GM18951 (cell line): ENCODE results near the gene IL17RA.

Experiments
- POLR2A ChIP-seq: IDR thresholded peaks from 4 replicates; pipeline ENCODE4 v1.6.1; 2011; ENCODE audit warnings: mild to moderate bottlenecking; ENCODE audit not compliant: insufficient read length, insufficient read depth; ENCODE audit errors: extremely low read depth
- in situ Hi-C: fragments of 300-500 bp; cut with MboI; formaldehyde crosslinking; loops from one replicate; pipeline ENCODE4 v1.12.0; 2022; ENCODE audit warnings: low sequenced_read_pairs, mixed read lengths, inconsistent platforms; ENCODE audit not compliant: unreplicated experiment

IL17RA gene

GRCh38 chr22:17090550-17090949, 5.8 kb downstream of the IL17RA start:
- in situ Hi-C loops = no loop called here
- no peak for TF ChIP-seq POLR2A

- in situ Hi-C loops = no loop called here
- no peak for TF ChIP-seq POLR2A
Observed at GRCh38 chr22:17091851-17092250, 7.1 kb downstream of the IL17RA start.

- in situ Hi-C loops = no loop called here
- no peak for TF ChIP-seq POLR2A
Observed at GRCh38 chr22:17093081-17093480, 8.3 kb downstream of the IL17RA start.

- no peak for TF ChIP-seq POLR2A
- in situ Hi-C loops = no loop called here
Observed at GRCh38 chr22:17095538-17095937, 10.7 kb downstream of the IL17RA start.

- in situ Hi-C loops = no loop called here
- no peak for TF ChIP-seq POLR2A
Observed at GRCh38 chr22:17096071-17096470, 11.3 kb downstream of the IL17RA start.

GRCh38 chr22:17097062-17097461, 12.3 kb downstream of the IL17RA start:
- in situ Hi-C loops = no loop called here
- no peak for TF ChIP-seq POLR2A

GRCh38 chr22:17097701-17098100, 12.9 kb downstream of the IL17RA start:
- TF ChIP-seq POLR2A = no peak
- in situ Hi-C loops = no loop called here

- in situ Hi-C loops = no loop called here
- TF ChIP-seq POLR2A = no peak
Observed at GRCh38 chr22:17098379-17098819, 13.6 kb downstream of the IL17RA start.

GRCh38 chr22:17100621-17101020, 15.8 kb downstream of the IL17RA start:
- no peak for TF ChIP-seq POLR2A
- in situ Hi-C loops = no loop called here

- in situ Hi-C loops = no loop called here
- TF ChIP-seq POLR2A = no peak
Observed at GRCh38 chr22:17101475-17102296, 16.9 kb downstream of the IL17RA start.

GRCh38 chr22:17102297-17102667, 17.5 kb downstream of the IL17RA start:
- no peak for TF ChIP-seq POLR2A

GRCh38 chr22:17103351-17103750, 18.6 kb downstream of the IL17RA start:
- in situ Hi-C loops = no loop called here
- TF ChIP-seq POLR2A = no peak

More at GRCh38 chr22:17102297-17102667, 17.5 kb downstream of the IL17RA start:
- in situ Hi-C loops = no loop called here

GRCh38 chr22:17104336-17104935, 19.6 kb downstream of the IL17RA start:
- TF ChIP-seq POLR2A = no peak
- in situ Hi-C loops = no loop called here

GRCh38 chr22:17105143-17106129, 20.6 kb downstream of the IL17RA start:
- TF ChIP-seq POLR2A = no peak
- in situ Hi-C loops = no loop called here
